Cerebellar cortex (tissue), 1 donor: ENCODE data around the gene ZNF618.
"Not testable (repeated sequence)": the region's sequence is repeated elsewhere in the genome, so short reads cannot be mapped to it uniquely, and the experiment has no call there.

Experiments used
- DNase-seq: peaks from one replicate; pipeline ENCODE4 v3.0.0-alpha.2; 2015; ENCODE audit warnings: low spot score

Gene ZNF618

DNA sequence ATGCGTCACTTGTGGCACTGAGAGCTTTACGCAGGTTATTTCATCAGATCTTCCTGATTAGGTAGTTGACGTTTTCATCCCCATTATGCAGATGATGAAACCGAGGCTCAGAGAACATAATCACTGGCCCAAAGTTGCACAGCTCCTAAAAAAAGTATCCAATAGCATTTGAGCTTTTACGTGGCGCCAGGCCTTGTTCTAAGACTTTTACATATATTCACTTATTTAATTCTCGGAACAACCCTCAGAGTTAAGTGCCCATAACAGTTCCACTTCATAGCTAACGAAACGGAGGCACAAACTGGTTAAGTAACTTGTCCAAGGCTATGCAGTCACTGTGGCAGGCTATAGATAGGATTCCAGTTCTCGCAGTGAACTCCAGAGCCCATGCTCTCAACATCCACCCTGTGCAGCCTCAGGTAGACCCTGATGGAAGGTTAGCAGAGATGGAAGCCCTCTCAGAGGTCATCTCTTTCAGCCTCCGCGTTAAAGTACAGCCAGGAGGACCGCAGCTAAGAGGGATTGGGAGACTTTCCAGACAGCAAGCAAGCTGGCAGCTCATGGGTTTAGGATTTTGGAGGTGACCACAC is 162.7 kb downstream of the ZNF618 start:
- DNase-seq, result no peak

GRCh38 chr9:114039484-114039883 is 163.4 kb downstream of the ZNF618 start:
- DNase-seq, result no peak

GRCh38 chr9:114043660-114044059 is 167.6 kb downstream of the ZNF618 start:
- not testable (repeated sequence) for DNase-seq

DNA sequence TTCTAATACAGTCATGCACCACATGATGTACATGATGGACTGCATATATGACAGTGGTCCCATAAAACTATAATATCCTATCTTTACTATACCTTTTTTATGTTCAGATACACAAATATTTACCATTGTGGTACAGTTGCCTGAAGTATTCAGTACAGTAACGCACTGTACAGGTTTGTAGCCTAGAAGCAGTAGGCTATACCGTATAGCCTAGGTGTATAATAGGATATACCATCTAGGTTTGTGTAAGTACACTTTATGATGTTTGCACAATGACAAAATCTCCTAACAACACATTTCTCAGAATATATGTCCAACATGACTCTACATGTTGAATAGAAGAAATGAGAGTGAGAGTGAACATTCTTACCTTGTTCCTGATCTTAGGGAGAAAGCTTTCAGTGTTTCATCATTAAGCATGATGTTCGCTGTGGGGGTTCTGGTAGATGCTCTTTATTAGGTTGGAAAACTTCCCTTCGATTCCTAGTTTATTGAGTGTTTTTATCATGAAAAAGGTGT is 170.2 kb downstream of the ZNF618 start:
- DNase-seq, result no peak

DNA sequence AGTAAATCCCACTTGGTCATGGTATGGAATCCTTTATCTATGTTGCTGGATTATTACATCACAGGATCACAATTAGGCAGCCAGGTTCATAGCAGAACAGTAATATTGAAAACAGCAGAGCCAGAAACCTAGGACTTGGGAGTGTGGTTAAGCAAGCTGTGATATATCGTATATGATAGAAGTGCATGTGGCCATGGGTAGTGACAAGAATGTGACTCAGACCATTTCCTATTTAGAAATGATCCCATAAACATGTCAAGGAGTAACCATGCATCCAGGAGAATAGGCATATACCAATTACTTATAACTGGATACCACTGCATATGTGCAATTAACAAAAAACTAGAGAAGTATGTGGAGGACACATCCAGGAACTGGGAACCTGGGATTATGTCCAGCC is 170.8 kb downstream of the ZNF618 start:
- no peak for DNase-seq

- DNase-seq, result no peak
These were observed 171.6 kb downstream of the ZNF618 start for GRCh38 chr9:114047717-114048116.

GRCh38 chr9:114048533-114049415 is 172.7 kb downstream of the ZNF618 start:
- no peak for DNase-seq

- DNase-seq, result no peak
These were observed 173.5 kb downstream of the ZNF618 start for GRCh38 chr9:114049441-114050225.

DNA sequence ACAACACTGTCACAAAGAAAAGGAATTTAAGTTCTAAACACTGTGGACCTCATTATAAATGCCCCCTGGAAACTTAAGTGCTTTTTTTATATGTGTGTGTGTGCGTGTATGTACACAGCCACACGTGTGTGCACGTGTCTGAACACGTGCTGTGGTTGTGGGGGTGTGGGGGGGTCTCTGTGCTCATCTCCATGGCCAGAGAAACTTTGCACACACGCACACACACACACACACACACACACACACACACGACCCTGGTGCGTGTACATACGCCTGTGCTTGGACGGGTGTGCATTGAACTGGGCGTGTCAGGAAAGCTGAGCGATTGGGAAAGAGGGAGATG is 174.1 kb downstream of the ZNF618 start:
- DNase-seq, result no peak

GRCh38 chr9:114050646-114051045 is 174.5 kb downstream of the ZNF618 start:
- no peak for DNase-seq

DNA sequence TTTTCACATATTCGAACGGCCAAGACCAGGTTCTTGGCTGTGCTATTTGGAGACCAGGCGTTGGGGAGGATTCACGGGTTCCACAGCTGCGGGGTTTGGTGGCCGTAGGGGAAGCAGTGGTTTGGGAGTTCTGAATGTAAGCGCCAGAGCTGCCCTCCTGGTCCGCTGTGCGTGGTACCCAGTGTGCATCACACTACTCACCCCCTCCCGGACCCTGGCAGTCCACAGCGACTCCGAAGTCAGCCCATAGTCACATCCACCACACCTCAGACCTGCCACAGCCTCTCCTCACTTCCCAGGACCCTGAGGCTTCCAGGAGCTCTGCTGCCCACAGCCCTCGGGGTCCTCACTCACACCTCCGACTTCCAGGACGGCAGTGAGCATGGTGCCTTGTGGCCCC is 175.2 kb downstream of the ZNF618 start:
- no peak for DNase-seq

DNA sequence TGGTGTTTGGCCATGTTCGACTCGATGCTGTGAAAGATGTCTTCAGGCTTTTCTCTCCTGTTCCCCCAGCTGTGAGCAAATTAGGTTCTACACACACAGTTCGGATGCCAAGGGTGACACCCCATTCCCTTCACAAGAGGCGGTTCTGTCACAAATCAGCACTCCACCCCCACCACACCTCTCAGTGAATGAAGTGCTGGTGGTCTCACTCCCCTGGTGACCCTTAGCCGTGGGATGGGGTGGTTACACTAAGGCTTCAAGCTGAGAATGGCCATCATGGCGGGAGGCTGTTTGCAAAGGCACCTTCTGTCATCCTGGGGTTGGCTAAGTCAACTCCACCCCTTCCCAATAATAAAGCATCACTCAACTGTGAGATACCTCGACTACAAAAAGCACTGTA is 175.6 kb downstream of the ZNF618 start:
- DNase-seq, result no peak

- DNase-seq, result peak; percentile 79
These were observed 177.3 kb downstream of the ZNF618 start for GRCh38 chr9:114053246-114054005.

DNA sequence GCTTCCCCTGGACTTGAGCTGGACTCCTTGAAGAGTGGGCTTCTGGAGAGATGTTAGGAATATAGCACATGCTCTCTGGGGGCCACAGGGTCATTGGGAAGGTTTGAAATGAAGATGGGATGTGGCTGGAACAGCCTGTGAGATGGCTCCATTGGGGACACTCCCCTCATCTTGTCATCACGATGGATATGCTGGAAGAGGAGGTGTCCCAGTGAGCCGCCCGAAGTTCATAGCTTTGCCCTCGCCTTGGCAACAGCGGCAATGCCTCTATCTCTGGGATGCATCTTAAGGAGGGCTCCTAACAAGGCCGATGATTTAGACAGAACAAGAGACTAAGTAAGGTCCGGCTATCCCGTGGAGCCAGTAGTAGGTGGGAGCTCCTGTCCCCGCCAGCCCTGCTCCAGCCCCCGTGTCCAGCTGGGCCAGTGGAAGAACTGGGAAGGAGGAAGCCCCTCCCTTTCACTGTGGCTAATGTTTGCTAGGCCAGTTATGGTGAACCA is 178.1 kb downstream of the ZNF618 start:
- no peak for DNase-seq

DNA sequence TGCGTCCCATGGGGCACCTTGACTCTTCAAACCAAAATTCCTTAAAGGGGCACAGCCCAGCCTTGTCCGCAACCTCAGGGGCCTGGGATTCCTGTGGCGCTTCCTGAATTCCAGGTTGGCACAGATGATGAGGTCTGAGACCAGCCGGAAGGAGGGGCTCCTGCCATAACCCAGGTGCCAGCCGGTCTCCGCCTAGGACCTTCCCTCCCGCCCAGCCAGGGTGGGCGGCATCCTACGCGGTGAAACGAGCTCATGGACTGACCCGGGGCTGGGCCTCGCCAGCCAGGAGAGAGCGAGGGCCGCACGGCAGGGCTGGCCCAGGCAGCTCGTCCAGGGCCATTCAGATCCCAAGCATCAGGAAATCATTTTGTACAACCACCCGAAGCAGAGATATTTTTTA is 179.0 kb downstream of the ZNF618 start:
- no peak for DNase-seq

- DNase-seq, result no peak
These were observed 179.8 kb downstream of the ZNF618 start for GRCh38 chr9:114055894-114056293.

DNA sequence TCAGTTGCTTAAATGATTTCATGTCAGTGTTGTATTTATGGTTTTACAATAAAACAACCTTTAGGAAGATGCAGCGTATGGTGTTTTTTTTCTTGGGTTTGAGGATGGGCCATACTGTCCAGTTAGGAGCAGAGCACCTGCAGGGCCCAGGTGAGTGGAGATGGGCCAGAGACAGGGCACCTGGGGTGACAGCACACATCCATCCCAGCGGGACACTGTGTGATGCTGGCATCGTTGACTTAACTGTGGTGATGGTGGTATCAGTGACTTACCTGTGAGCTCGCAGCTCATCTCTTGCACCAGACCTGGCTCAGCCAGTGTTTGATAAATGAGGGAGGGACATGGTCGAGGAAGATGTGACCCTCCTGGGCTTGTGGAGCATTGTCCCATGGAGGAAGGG is 180.4 kb downstream of the ZNF618 start:
- DNase-seq, result no peak

DNA sequence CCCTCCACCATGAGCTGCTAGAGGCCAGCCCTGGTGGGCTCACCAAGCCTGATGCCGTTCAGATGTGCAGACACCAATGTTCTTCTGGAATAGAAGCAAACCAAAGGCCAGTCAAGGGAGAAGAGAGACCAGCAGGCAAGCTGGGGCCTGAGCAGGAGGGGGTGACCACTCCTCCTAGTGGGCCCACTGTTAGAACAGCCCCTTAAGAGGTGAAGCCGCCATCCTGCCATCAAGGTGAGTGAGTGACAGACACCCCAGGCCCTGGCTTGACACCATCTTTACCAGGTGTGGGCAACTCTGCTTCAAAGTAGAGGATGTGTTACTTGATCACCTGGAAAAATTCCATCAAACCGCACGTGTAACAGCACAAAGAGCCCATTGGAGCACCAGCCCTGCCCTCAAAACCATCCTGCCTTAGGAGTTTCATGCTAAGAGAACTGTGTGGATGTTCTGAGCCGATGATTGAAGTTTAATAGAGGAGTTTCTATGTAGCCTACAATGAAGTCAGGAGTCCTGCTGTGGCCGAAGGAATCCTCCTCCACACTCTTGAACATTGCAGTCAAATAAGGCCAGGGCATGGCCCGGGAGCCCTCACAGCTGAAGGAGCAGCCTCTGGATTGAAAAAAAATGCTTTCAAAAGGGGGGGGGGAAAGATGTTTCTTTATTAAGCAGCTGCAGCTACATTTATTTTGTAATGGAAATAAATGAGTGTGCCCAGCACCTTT is 181.2 kb downstream of the ZNF618 start:
- no peak for DNase-seq

- DNase-seq, result no peak
These were observed 182.6 kb downstream of the ZNF618 start for GRCh38 chr9:114058688-114059046.

GRCh38 chr9:114059047-114059803 is 183.1 kb downstream of the ZNF618 start:
- DNase-seq, result no peak
